Vagina (tissue), 2 donors: ENCODE data around the gene EIF4E1B.

Experiments
- CTCF ChIP-seq, 3 experiments: fragments of 450-650 bp in 2 of 3; fragments of 200-600 bp in 1 of 3; sonication (generic) in 1 of 3; IDR thresholded peaks; one replicate each; pipeline ENCODE4 v1.5.1; 2017 to 2019; ENCODE audit warnings: antibody characterized with exemption in 3 of 3, mild to moderate bottlenecking in 2 of 3, moderate library complexity in 2 of 3
- POLR2A ChIP-seq, 2 donors: fragments of 450-650 bp; IDR thresholded peaks; one replicate each; pipeline ENCODE4 v1.6.1; 2017; ENCODE audit warnings: antibody characterized with exemption in 2 of 2, mild to moderate bottlenecking in 2 of 2, moderate library complexity in 2 of 2
- POLR2AphosphoS5 ChIP-seq, 2 donors: sonication (generic); formaldehyde crosslinking; IDR thresholded peaks; one replicate each; pipeline ENCODE4 v1.9.0; 2017; ENCODE audit warnings: antibody characterized with exemption in 2 of 2, mild to moderate bottlenecking in 2 of 2, low read depth in 1 of 2; ENCODE audit not compliant: insufficient read depth in 1 of 2

- TF ChIP-seq POLR2A (IDR thresholded peaks at IDR 0.05) (no peak), POLR2AphosphoS5 (IDR thresholded peaks at IDR 0.05; ENCODE audit: insufficient read depth in 1 of 2, low read depth in 1 of 2) (no peak), CTCF (IDR thresholded peaks at IDR 0.05) (no peak)
Observed at GRCh38 chr5:176619203-176619568, 11.3 kb upstream of the EIF4E1B start.
